Measurements from ENCODE around the gene ITGB3. TPM values are rescaled to one million over a fixed set of nuclear protein-coding genes. Genes with fewer than 3 reads are reported as not detected.
"Not testable (repeated sequence)": the region's sequence is repeated elsewhere in the genome, so short reads cannot be mapped to it uniquely, and the experiment has no call there.

ITGB3 gene
- total and polyA plus RNA-seq, 9 donors = 1.7 to 9.4 (median 2.9) TPM

GRCh38 chr17:47210105-47210504 lies 43.5 kb upstream of the ITGB3 start:
- Histone ChIP-seq H3K4me1 (ENCODE audit: insufficient read depth) (peaks cover 4% of the 10 kb centered on the region), H3K9me3 (no peaks in the 10 kb centered on the region), H3K36me3 (no peaks in the 10 kb centered on the region), H3K27me3 (no peaks in the 10 kb centered on the region), H3K27ac (no peak overlapping the region), H3K4me3 (no peak overlapping the region)
- TF ChIP-seq POLR2A (IDR thresholded peaks at IDR 0.05) (no peak), CTCF (IDR thresholded peaks at IDR 0.05) (no peak), EP300 (IDR thresholded peaks at IDR 0.05) (no peak)
- DNase-seq = no peak
- WGBS, 3 donors = 38 to 58% (median 47%) methylated on average over 3 of the region's 3 CpGs
- intact Hi-C loops (cut with DNase I) = no loop called here

GRCh38 chr17:47210779-47211178 lies 42.8 kb upstream of the ITGB3 start:
- Histone ChIP-seq H3K9me3 (no peaks in the 10 kb centered on the region), H3K4me1 (ENCODE audit: insufficient read depth) (peaks cover under 1% of the 10 kb centered on the region), H3K4me3 (no peak overlapping the region), H3K27me3 (no peaks in the 10 kb centered on the region), H3K27ac (no peak overlapping the region), H3K36me3 (no peaks in the 10 kb centered on the region)
- WGBS, 3 donors = 77 to 88% (median 82%) methylated on average over 2 of the region's 2 CpGs
- TF ChIP-seq EP300 (IDR thresholded peaks at IDR 0.05) (no peak), CTCF (IDR thresholded peaks at IDR 0.05) (no peak), POLR2A (IDR thresholded peaks at IDR 0.05) (no peak)
- DNase-seq = no peak
- intact Hi-C loops (cut with DNase I) = no loop called here

GRCh38 chr17:47212458-47212857 lies 41.2 kb upstream of the ITGB3 start:
- Histone ChIP-seq H3K27me3 (no peaks in the 10 kb centered on the region), H3K4me3 (no peak overlapping the region), H3K27ac (no peak overlapping the region), H3K36me3 (no peaks in the 10 kb centered on the region), H3K4me1 (ENCODE audit: insufficient read depth) (no peaks in the 10 kb centered on the region), H3K9me3 (no peaks in the 10 kb centered on the region)
- intact Hi-C loops (cut with DNase I) = no loop called here
- DNase-seq = no peak
- WGBS, 3 donors = 72 to 75% (median 73%) methylated on average over 2 of the region's 2 CpGs
- TF ChIP-seq POLR2A (IDR thresholded peaks at IDR 0.05) (no peak), EP300 (IDR thresholded peaks at IDR 0.05) (no peak), CTCF (IDR thresholded peaks at IDR 0.05) (no peak)

- no peaks in the 10 kb centered on the region for H3K4me1 ChIP-seq (ENCODE audit: insufficient read depth)
- no peaks in the 10 kb centered on the region for H3K36me3 ChIP-seq
- no peaks in the 10 kb centered on the region for H3K27me3 ChIP-seq
- H3K9me3 ChIP-seq = no peaks in the 10 kb centered on the region
- DNase-seq = no peak
- H3K27ac ChIP-seq = no peak overlapping the region
- H3K4me3 ChIP-seq = no peak overlapping the region
- WGBS, 3 donors = 81 to 88% (median 83%) methylated on average over 4 of the region's 4 CpGs
- TF ChIP-seq EP300 (IDR thresholded peaks at IDR 0.05) (no peak), POLR2A (IDR thresholded peaks at IDR 0.05) (no peak), CTCF (IDR thresholded peaks at IDR 0.05) (no peak)
- intact Hi-C loops (cut with DNase I) = no loop called here
These were observed 40.1 kb upstream of the ITGB3 start for GRCh38 chr17:47213540-47213939.

- Histone ChIP-seq H3K4me1 (ENCODE audit: insufficient read depth) (no peaks in the 10 kb centered on the region), H3K27me3 (no peaks in the 10 kb centered on the region), H3K36me3 (no peaks in the 10 kb centered on the region), H3K27ac (no peak overlapping the region), H3K9me3 (no peaks in the 10 kb centered on the region), H3K4me3 (no peak overlapping the region)
- no peak for DNase-seq
- TF ChIP-seq CTCF (IDR thresholded peaks at IDR 0.05) (no peak), POLR2A (IDR thresholded peaks at IDR 0.05) (no peak), EP300 (IDR thresholded peaks at IDR 0.05) (no peak)
- intact Hi-C loops (cut with DNase I) = no loop called here
- WGBS, 3 donors = 80 to 85% (median 84%) methylated on average over 3 of the region's 3 CpGs
These were observed 38.7 kb upstream of the ITGB3 start for GRCh38 chr17:47214931-47215330.

GRCh38 chr17:47216821-47217220 lies 36.8 kb upstream of the ITGB3 start:
- H3K4me3 ChIP-seq; H3K27ac ChIP-seq; H3K9me3 ChIP-seq; H3K27me3 ChIP-seq; intact Hi-C loops (cut with DNase I); DNase-seq; H3K4me1 ChIP-seq (ENCODE audit: insufficient read depth); H3K36me3 ChIP-seq: not testable (repeated sequence)
- WGBS, 3 donors = 90 to 96% (median 91%) methylated on average over 4 of the region's 4 CpGs

- H3K27ac ChIP-seq; H3K4me3 ChIP-seq; H3K4me1 ChIP-seq (ENCODE audit: insufficient read depth); intact Hi-C loops (cut with DNase I); H3K9me3 ChIP-seq; H3K27me3 ChIP-seq; H3K36me3 ChIP-seq; DNase-seq: not testable (repeated sequence)
- 81 to 100% (median 86%) methylated on average over 2 of the region's 2 CpGs for WGBS, 3 donors
These were observed 36.3 kb upstream of the ITGB3 start for GRCh38 chr17:47217279-47217678.

Measured in ovary (tissue), 9 donors.